Measurements from ENCODE around the gene SYK.

- TF ChIP-seq, protein P1, sequence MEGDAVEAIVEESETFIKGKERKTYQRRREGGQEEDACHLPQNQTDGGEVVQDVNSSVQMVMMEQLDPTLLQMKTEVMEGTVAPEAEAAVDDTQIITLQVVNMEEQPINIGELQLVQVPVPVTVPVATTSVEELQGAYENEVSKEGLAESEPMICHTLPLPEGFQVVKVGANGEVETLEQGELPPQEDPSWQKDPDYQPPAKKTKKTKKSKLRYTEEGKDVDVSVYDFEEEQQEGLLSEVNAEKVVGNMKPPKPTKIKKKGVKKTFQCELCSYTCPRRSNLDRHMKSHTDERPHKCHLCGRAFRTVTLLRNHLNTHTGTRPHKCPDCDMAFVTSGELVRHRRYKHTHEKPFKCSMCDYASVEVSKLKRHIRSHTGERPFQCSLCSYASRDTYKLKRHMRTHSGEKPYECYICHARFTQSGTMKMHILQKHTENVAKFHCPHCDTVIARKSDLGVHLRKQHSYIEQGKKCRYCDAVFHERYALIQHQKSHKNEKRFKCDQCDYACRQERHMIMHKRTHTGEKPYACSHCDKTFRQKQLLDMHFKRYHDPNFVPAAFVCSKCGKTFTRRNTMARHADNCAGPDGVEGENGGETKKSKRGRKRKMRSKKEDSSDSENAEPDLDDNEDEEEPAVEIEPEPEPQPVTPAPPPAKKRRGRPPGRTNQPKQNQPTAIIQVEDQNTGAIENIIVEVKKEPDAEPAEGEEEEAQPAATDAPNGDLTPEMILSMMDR (IDR thresholded peaks at IDR 0.05), result no peak
- TF ChIP-seq POLR2A (IDR thresholded peaks at IDR 0.05) (no peak), POLR2AphosphoS5 (IDR thresholded peaks at IDR 0.05) (no peak)
These were observed 28.4 kb downstream of the SYK start for GRCh38 chr9:90830051-90830450.
